ENCODE results near the gene AARS2.

- TF ChIP-seq, protein P1, sequence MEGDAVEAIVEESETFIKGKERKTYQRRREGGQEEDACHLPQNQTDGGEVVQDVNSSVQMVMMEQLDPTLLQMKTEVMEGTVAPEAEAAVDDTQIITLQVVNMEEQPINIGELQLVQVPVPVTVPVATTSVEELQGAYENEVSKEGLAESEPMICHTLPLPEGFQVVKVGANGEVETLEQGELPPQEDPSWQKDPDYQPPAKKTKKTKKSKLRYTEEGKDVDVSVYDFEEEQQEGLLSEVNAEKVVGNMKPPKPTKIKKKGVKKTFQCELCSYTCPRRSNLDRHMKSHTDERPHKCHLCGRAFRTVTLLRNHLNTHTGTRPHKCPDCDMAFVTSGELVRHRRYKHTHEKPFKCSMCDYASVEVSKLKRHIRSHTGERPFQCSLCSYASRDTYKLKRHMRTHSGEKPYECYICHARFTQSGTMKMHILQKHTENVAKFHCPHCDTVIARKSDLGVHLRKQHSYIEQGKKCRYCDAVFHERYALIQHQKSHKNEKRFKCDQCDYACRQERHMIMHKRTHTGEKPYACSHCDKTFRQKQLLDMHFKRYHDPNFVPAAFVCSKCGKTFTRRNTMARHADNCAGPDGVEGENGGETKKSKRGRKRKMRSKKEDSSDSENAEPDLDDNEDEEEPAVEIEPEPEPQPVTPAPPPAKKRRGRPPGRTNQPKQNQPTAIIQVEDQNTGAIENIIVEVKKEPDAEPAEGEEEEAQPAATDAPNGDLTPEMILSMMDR (IDR thresholded peaks at IDR 0.05): no peak
- no peak for TF ChIP-seq POLR2A (IDR thresholded peaks at IDR 0.05)
These were observed 46.8 kb upstream of the AARS2 start for GRCh38 chr6:44359973-44360372.

Data from uterus (tissue), 2 donors.